K562 (cell line): ENCODE data around the gene C18orf63. TPM values are rescaled to one million over a fixed set of nuclear protein-coding genes. Genes with fewer than 3 reads are reported as not detected.

Experiments used
- ATAC-seq: fragments of 200-7000 bp; cut with Tn5 transposase; 3 replicates; pipeline ENCODE4 v1.9.1; 2020; ENCODE audit warnings: moderate library complexity
- BruUV-seq: library from RNA; stranded (reverse); fragments of 400-500 nt; replicated peaks from 2 replicates; lab custom pipeline; 2021; lab: Mats Ljungman, UMichigan
- CTCF ChIA-PET: fragments of 300-600 bp; formaldehyde crosslinking; extraction: SDS; loops from one replicate; lab custom pipeline; 2021; ENCODE audit warnings: low intra/inter-chr PET ratio; lab: Yijun Ruan, JAX
- POLR2A ChIA-PET: fragments of 300-600, 350-650 bp; sonication (Branson Sonifier 250); formaldehyde crosslinking; extraction: SDS; loops from one replicate; lab custom pipeline; 2021; ENCODE audit warnings: antibody characterized with exemption, inconsistent platforms; lab: Yijun Ruan, JAX
- DNase-seq, 4 experiments: peaks; one replicate each; pipeline versions ENCODE4 v3.0.0 to v3.0.0-alpha.2; 2011 to 2018; ENCODE audit warnings: low spot score in 3 of 4, mixed read lengths in 3 of 4; ENCODE audit errors: extremely low read depth in 1 of 4
- FAIRE-seq: peaks from 2 replicates; lab custom pipeline; 2011; peaks lifted over from hg19 to GRCh38; lab: Jason Lieb, UNC
- H2AFZ ChIP-seq: 2 replicates; pipeline ENCODE4 v1.6.0; 2011; ENCODE audit warnings: low read depth, low read length, control low read depth, inconsistent platforms
- H3K27ac ChIP-seq: fragments of 200-600 bp; 3 replicates; pipeline ENCODE4 v1.8.0; 2011; ENCODE audit warnings: low read depth, mild to moderate bottlenecking, control low read depth, inconsistent platforms, low read length, moderate library complexity, mixed read lengths; ENCODE audit errors: extremely low read depth
- H3K27me3 ChIP-seq, 2 experiments: fragments of 300-600 bp in 1 of 2; 2 replicates in 1 of 2; 3 replicates in 1 of 2; pipeline versions ENCODE4 v1.6.0 to v1.8.0; 2011; ENCODE audit warnings: inconsistent platforms in 2 of 2, low read length in 2 of 2, mild to moderate bottlenecking in 1 of 2, mixed read lengths in 1 of 2, moderate library complexity in 1 of 2; ENCODE audit not compliant: control insufficient read depth in 2 of 2, insufficient read depth in 2 of 2
- H3K36me3 ChIP-seq: fragments of 300-600 bp; 3 replicates; pipeline ENCODE4 v1.8.0; 2011; ENCODE audit warnings: mild to moderate bottlenecking, low read length, inconsistent platforms; ENCODE audit not compliant: control insufficient read depth, insufficient read depth
- H3K4me1 ChIP-seq, 2 experiments: fragments of 200-600 bp in 1 of 2; replicated peaks in 1 of 2; 2 replicates in 1 of 2; 3 replicates in 1 of 2; pipeline versions ENCODE4 v1.5.1 to v1.8.0; 2011; ENCODE audit warnings: inconsistent platforms in 2 of 2, low read length in 2 of 2, mild to moderate bottlenecking in 1 of 2, mixed read lengths in 1 of 2, moderate library complexity in 1 of 2; ENCODE audit not compliant: control insufficient read depth in 2 of 2, insufficient read depth in 2 of 2
- H3K4me2 ChIP-seq: 2 replicates; pipeline ENCODE4 v1.6.1; 2011; ENCODE audit warnings: low read length, control low read depth, inconsistent platforms, mixed read lengths; ENCODE audit not compliant: insufficient read depth
- H3K4me3 ChIP-seq: fragments of 200-600 bp; sonication (generic), shearing (Covaris generic); 2 replicates; pipeline ENCODE4 v1.5.1; 2016; ENCODE audit warnings: control low read depth, inconsistent platforms
- H3K79me2 ChIP-seq: fragments of 200-600 bp; 3 replicates; pipeline ENCODE4 v1.8.0; 2011; ENCODE audit warnings: low read length, inconsistent platforms; ENCODE audit not compliant: control insufficient read depth, insufficient read depth
- H3K9ac ChIP-seq, 2 experiments: 2 replicates each; pipeline versions ENCODE4 v1.6.0 to v1.6.1; 2011; ENCODE audit warnings: low read depth in 2 of 2, low read length in 2 of 2, control low read depth in 1 of 2, inconsistent platforms in 1 of 2, mild to moderate bottlenecking in 1 of 2, mixed read lengths in 1 of 2; ENCODE audit not compliant: insufficient read depth in 1 of 2
- H3K9me1 ChIP-seq: one replicate; pipeline ENCODE4 v1.6.0; 2011; ENCODE audit warnings: inconsistent platforms, mild to moderate bottlenecking, low read length, moderate library complexity; ENCODE audit not compliant: control insufficient read depth, insufficient read depth
- H3K9me3 ChIP-seq: replicated peaks from 2 replicates; pipeline ENCODE4 v1.5.1; 2011; ENCODE audit warnings: low read depth, low read length, inconsistent platforms; ENCODE audit not compliant: control insufficient read depth, insufficient read depth
- H4K20me1 ChIP-seq: replicated peaks from 2 replicates; pipeline ENCODE4 v1.6.1; 2011; ENCODE audit warnings: low read length, inconsistent platforms, mixed read lengths; ENCODE audit not compliant: control insufficient read depth, insufficient read depth
- ATF7 ChIP-seq: fragments of 450-650 bp; IDR thresholded peaks from 2 replicates; pipeline ENCODE4 v1.7.1; 2014; ENCODE audit warnings: mild to moderate bottlenecking, moderate library complexity
- BCOR ChIP-seq: fragments of 450-650 bp; IDR thresholded peaks from 2 replicates; pipeline ENCODE4 v1.6.1; 2016
- FIP1L1 ChIP-seq: fragments of 200-400 bp; formaldehyde crosslinking; IDR thresholded peaks from 2 replicates; pipeline ENCODE4 v1.6.1; 2018; ENCODE audit warnings: mild to moderate bottlenecking, low read depth, low read length; ENCODE audit not compliant: poor library complexity, severe bottlenecking
- MAZ ChIP-seq, 2 experiments: fragments of 450-650 bp in 1 of 2; sonication (generic) in 1 of 2; formaldehyde crosslinking; IDR thresholded peaks in 1 of 2; conservative IDR thresholded peaks in 1 of 2; 2 replicates each; pipeline versions ENCODE4 v1.4.0 to v1.5.0; 2020; ENCODE audit warnings: mild to moderate bottlenecking in 1 of 2, missing genetic modification reagents in 1 of 2
- MEIS2 ChIP-seq: fragments of 450-650 bp; IDR thresholded peaks from 2 replicates; pipeline ENCODE4 v1.6.1; 2014; ENCODE audit warnings: mild to moderate bottlenecking; ENCODE audit not compliant: partially characterized antibody
- PTTG1 ChIP-seq: fragments of 450-650 bp; IDR thresholded peaks from 2 replicates; pipeline ENCODE4 v1.6.1; 2016; ENCODE audit warnings: low read depth, mild to moderate bottlenecking, missing genetic modification characterization, missing compliant biosample characterization
- TAF9B ChIP-seq: fragments of 450-650 bp; IDR thresholded peaks from 2 replicates; pipeline ENCODE4 v1.6.1; 2018; ENCODE audit warnings: mild to moderate bottlenecking; ENCODE audit not compliant: partially characterized antibody
- U2AF1 ChIP-seq: fragments of 200-400 bp; formaldehyde crosslinking; optimal IDR thresholded peaks from 2 replicates; pipeline ENCODE3; 2017; ENCODE audit warnings: mild to moderate bottlenecking, low read depth, low read length, moderate library complexity
- ZBTB43 ChIP-seq: sonication (generic); formaldehyde crosslinking; IDR thresholded peaks from 2 replicates; pipeline ENCODE4 v1.8.0; 2023; ENCODE audit warnings: mild to moderate bottlenecking, missing genetic modification reagents
- ZNF133 ChIP-seq: fragments of 250-450 bp; sonication (Bioruptor Pico); IDR thresholded peaks from 2 replicates; pipeline ENCODE4 v1.4.0; 2020; ENCODE audit warnings: mild to moderate bottlenecking
- ZNF76 ChIP-seq: fragments of 250-450 bp; sonication (Bioruptor Pico); IDR thresholded peaks from 2 replicates; pipeline ENCODE4 v1.4.0; 2020; ENCODE audit warnings: mild to moderate bottlenecking, moderate library complexity, borderline replicate concordance
- ZNF77 ChIP-seq: fragments of 250-450 bp; sonication (Bioruptor Pico); IDR thresholded peaks from 2 replicates; pipeline ENCODE4 v1.5.0; 2020
- WGBS: fragments of 100-300 bp; shearing (Covaris generic); methylation state at CpG from one replicate; pipeline ENCODE4 v1.1.6; 2016; ENCODE audit warnings: low coverage, mixed read lengths; ENCODE audit not compliant: insufficient coverage; ENCODE audit errors: missing lambda C conversion rate; 5-methylcytosine and 5-hydroxymethylcytosine counted together
- in situ Hi-C: fragments of 300-500 bp; cut with MboI; formaldehyde crosslinking; loops from 4 replicates; pipeline ENCODE4 v1.15.0; 2018; ENCODE audit warnings: inconsistent platforms, mixed read lengths
- intact Hi-C: fragments of 100-400 bp; cut with micrococcal nuclease; formaldehyde crosslinking; loops from 2 replicates; pipeline ENCODE4 v1.14.2; 2022
- polyA plus RNA-seq, 8 experiments: library from polyadenylated mRNA; depleted of rRNA in 4 of 8; stranded (reverse) in 5 of 8; unstranded in 3 of 8; fragments of >200 nt; fragmentation: Nextera tagmentation in 2 of 8; fragmentation: Illumina TruSeq in 1 of 8; extraction: Ambion mirVana in 2 of 8; extraction: Trizol in 1 of 8; gene quantifications; 2 replicates each; pipeline versions ENCODE4 v1.2.1 to v1.2.3, GENCODE V29; 2011 to 2014; ENCODE audit warnings: inconsistent platforms in 1 of 8, missing spikeins in 1 of 8
- total RNA-seq, 7 experiments: library from RNA; depleted of rRNA in 6 of 7; stranded (reverse); fragments of >200 nt in 6 of 7; fragmentation: Illumina TruSeq in 2 of 7; extraction: Trizol in 2 of 7; gene quantifications; 2 replicates each; pipeline versions ENCODE4 v1.2.1 to v1.2.3, GENCODE V29; 2011 to 2021; ENCODE audit warnings: low replicate concordance in 1 of 7
- TF ChIP-seq, protein P1 (sequence below): sonication (generic); formaldehyde crosslinking; IDR thresholded peaks from 2 replicates; pipeline ENCODE4 v1.8.0; 2022; ENCODE audit warnings: mild to moderate bottlenecking, missing genetic modification reagents

C18orf63 gene
- total and polyA plus RNA-seq, 9 of the 15 experiments (the other 6 are each of a cell fraction or from before 2014, with no cell fraction given): not detected

DNA sequence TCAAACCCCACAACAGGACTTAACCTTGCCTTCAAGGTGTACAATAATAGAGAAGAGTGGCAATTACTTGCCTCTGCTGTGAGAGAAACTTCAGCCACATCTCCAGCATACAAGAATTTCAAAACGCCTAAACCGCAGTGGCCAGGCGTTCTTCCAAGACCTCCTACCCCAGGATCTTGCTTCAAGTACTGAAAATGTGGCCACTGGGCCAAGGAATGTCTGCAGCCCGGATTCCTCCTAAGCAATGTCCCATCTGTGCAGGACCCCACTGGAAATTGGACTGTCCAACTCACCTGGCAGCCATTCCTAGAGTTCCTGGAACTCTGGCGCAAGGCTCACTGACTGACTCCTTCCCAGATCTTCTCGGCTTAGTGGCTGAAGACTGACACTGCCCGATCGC lies 21.1 kb upstream of the C18orf63 start (continued):
- TF ChIP-seq MEIS2 (no peak), ZBTB43 (CRISPR knock-in tag) (no peak), ZNF77 (no peak), U2AF1 (no peak), MAZ (CRISPR knock-in tag; conservative IDR thresholded peaks at IDR 0.05 in 1 of 2, IDR thresholded peaks at IDR 0.05 in 1 of 2) (no peak), ATF7 (no peak)

DNA sequence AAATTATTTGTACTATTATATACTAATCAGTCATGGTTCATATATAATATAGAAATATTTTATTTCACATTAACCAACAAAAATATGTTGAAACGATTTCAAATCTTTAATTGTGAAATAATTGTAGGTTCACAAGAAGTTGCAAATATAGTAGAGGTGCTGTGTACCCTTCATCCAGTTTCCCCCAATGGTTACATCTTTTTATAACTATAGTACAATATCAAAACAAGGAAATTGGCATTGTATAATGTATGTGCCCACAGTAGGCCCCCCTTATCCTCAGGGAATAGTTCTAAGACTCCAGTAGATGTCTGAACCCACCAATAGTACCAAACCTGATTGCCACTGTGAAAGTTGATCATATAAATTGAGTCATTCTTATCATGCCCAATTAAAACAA lies 16.5 kb upstream of the C18orf63 start:
- H3K9me3 ChIP-seq: no peaks in the 10 kb centered on the region
- ATAC-seq: no peak
- TF ChIP-seq, protein P1, sequence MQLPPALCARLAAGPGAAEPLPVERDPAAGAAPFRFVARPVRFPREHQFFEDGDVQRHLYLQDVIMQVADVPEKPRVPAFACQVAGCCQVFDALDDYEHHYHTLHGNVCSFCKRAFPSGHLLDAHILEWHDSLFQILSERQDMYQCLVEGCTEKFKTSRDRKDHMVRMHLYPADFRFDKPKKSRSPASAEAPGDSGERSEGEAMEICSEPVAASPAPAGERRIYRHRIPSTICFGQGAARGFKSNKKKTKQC (CRISPR knock-in tag): no peak
- TF ChIP-seq ZNF133 (no peak), TAF9B (no peak), PTTG1 (tag) (no peak), ZNF76 (CRISPR knock-in tag) (no peak), FIP1L1 (no peak), BCOR (no peak)
- TF ChIP-seq, all 486 proteins: peak for 0
- Histone ChIP-seq H3K4me3 (no peak overlapping the region), H3K27me3 (no peaks in the 10 kb centered on the region), H3K4me1 (no peaks in the 10 kb centered on the region), H3K36me3 (no peaks in the 10 kb centered on the region), H2AFZ (no peak overlapping the region), H3K4me2 (no peak overlapping the region), H4K20me1 (no peaks in the 10 kb centered on the region), H3K79me2 (no peaks in the 10 kb centered on the region), H3K9ac (no peak overlapping the region), H3K9me1 (no peaks in the 10 kb centered on the region), H3K27ac (no peak overlapping the region)
- in situ Hi-C loops (no loop called here), intact Hi-C loops (no loop called here)
- POLR2A ChIA-PET: no interaction called here
- no peak for DNase-seq
- 7% methylated on average over 1 of the region's 1 CpG for WGBS
- FAIRE-seq: no peak
- CTCF ChIA-PET: no interaction called here
- BruUV-seq: no TSS peak
